Amniotic epithelial cell (primary cell): ENCODE measurements around the gene FBN1.
A peak's percentile ranks its signal among the peaks of the same experiment; 100 is the strongest.

Experiments used
- DNase-seq: peaks from one replicate; pipeline ENCODE4 v3.0.0-alpha.2; 2010; ENCODE audit warnings: low read depth

The FBN1 gene

DNA sequence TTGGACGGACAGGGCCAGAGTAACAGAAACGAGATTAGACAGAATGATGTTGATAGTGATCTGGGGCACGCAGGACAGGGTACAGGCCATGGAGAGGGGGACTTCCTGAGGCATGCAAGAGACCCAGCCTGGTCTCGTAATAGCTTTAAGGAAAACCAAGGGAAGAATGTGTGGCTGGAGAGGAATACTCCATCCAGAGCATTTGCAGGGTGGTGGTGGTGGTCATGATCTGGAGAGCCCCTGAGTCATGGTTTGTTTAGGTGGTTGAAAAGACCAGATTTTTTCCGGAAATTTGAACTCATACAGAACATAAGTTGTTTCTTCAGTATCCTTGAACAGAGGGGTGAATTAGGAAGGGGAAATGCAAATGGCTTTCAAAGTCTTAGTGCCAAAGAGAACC lies 175.8 kb downstream of the FBN1 start:
- peak; percentile 41 for DNase-seq

DNA sequence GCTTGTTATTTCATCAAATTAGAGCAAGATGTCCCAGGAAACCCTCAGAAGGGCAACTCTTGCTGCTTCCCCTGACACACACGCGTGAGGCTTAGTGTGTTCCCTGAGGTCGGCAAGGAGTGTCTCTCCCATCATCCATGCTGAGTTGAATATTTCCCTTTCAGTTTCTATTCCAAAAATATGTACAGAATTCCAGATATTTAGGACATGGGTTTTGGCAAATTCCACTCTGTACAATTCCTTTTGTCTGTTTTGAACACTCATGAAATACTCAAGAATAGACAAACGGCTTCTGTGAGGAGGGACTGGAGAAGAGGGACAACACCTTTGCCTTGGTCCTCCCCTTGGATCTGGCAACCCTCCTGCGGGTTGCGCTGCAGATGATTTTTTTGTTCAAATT lies 176.2 kb downstream of the FBN1 start:
- DNase-seq: peak; percentile 39

- no peak for DNase-seq
Measured at GRCh38 chr15:48467801-48468200, 177.7 kb downstream of the FBN1 start.

DNA sequence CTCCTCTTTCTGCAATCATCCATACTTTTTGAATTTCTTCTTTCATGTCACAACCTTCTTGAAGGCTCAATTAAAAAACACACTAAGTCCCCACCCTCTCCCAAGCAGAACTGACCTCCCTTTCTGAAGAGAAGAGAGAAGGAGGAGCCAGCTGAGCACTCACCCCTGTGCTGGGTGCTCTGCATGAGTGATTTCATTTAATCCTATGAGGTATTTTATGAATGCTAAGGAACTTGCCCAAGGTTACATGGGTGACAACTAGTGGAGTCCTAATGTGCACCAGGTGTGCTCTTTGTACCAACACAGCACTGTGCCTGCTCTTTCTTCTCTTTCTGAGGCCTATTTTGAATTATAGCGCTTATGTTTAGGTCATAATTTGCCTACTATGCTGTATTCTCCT lies 178.7 kb downstream of the FBN1 start:
- no peak for DNase-seq

GRCh38 chr15:48466079-48466478 lies 179.4 kb downstream of the FBN1 start:
- DNase-seq: no peak

DNA sequence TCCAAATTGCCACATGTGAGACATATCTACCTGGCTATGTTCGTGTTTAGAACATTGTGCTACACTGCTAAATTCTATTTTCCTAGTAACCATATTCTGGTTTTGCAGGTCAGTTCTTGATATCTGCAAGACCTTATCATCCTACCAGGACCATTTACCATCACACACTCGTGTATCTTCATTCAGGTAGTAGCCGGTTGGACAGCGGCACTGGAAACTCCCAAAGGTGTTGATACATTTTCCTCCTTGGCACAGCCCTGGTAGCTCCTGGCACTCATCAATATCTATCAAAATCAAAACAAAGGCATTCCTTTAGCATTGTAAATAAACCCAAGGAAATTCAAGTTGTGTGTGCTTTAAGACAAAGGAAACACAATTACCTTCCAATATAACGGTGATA lies 180.1 kb downstream of the FBN1 start:
- DNase-seq: no peak

DNA sequence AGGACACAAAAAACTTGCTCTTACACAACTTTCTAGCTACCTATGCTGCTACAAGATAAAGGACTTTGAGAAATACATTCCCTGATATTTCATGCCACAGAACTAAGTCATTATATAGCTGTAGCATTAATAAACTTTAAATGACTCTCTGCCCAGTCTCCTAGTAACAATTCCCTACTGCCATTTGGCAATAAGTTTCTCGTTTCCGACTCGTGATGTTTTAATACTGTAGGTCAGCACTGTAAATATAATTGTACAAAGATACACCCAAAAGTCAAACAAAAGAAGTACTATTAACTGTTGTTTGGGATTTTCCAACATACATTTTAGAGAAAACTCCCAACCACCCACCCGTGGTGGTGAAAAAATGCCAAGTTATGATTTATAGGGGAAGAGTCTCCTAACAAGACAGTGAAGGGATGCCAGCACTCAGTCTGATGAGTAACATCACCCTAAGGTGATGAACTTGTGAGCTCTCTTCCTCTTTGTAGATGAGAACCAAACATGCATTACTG lies 182.1 kb downstream of the FBN1 start:
- DNase-seq: no peak

- DNase-seq: no peak
Measured at GRCh38 chr15:48462688-48463087, 182.8 kb downstream of the FBN1 start.

DNA sequence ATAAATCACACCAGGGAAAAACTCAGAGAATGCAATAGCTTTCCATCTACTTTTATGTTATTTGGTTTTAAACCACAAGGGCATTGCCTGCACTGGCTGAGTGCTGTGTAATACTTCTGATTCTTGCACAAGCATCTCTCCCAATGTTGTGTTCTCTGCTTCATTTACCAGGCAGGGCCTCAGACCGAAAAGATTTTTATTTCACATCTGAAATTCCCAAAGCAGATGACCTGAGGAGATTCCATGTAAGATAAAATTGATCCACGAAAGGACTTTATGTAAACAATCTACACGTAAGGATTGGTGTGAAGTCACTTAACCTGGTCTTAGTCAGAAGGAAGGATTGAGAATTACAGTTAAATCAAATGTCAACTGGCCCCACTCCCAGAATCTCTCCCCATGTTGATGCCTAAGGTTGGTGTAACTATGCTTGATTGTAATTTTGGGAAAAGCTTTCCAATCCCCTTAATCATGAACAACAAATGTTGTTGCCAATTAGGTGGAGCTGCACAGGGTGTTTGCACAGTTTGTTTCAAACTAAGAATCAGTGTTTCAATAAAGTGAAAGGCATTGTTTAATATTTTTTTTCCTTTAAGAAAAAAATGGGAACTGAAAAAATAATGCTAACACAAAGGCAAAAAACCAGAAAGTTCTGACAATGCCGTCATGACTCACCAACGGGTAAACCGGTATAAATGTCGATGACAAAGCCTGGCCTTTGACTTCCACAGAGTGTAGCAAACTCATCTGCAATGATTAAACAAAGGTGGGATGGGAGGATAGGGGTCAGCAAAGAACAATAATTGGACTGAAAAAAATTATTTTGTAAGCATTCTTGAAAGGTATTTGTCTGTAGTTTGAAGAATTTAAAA lies 185.7 kb downstream of the FBN1 start:
- DNase-seq: peak; percentile 95

DNA sequence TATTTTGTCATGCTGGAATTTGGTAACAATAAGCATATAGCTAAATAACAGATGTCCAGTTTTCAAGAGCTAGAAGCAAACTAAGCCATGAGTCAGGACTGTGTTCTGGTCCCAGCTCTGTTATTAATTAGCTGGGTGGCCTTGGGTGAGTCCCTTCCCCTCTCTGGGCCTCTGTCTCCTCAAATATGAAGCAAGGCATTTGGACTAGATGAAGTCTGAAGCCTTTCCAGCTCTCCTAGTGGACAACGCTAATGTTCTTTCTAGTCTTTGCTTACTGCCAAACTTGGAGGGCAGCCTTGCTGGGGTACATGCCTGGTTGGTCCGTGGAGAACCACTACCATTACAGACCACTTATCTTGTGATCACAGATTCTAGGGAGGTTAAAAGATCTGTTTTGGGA lies 186.6 kb downstream of the FBN1 start:
- peak; percentile 33 for DNase-seq

- DNase-seq: no peak
Measured at GRCh38 chr15:48456134-48456533, 189.4 kb downstream of the FBN1 start.

DNA sequence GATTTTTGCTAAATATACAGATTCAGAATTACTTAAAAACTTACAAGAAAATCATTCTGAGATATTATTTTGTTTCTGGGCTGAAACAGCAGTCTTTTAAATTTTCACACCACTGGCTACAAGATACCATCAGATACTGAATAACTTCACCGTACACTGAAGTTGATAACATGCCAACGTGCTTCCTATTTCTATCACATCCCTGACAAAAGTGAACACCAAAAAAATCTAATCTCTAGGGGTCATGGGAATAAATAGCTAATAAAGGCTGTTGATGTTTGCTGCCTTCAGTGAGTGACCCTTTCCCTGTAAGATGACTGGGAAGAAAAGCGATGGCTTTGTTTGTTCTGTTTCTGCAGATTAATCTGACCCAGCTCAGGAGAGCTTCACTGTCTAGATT lies 193.8 kb downstream of the FBN1 start:
- no peak for DNase-seq

DNA sequence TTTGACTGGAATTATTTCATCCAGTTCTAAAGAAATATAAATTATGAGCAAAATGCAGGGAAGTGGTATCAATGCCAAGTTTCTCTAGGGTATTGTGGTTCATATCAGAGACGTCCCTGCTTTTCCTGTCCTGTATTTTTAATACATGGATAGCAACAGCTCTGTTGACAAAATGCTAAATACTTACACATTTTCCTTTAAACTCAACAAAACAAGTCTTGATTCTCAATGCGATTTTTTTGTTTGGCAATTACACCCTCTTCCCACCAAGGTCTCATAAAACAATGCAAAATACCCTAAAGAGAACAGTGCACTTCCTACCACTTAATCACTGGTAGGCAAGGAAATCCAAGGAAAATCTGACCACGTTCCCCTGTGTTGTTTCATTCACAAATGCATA lies 194.3 kb downstream of the FBN1 start:
- DNase-seq: no peak

DNA sequence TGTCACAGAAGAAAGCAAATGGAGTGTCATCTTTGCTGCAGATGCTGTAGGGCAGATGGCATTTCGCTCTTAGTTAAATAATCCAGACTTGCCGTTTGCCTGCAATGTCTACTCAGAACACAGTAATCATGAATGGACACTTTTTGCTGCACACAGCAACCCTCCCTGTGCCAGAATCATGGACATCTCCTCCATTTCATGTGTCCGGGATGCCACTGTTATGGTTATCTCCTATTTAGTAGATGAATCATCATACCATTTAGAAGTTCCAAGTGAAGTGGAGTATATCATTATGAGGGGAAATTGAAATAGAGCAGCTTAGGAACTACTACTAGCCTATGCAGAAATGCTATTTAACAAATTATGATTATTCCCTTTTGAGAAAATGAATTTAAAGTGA lies 195.8 kb downstream of the FBN1 start:
- no peak for DNase-seq

- DNase-seq: peak; percentile 37
Measured at GRCh38 chr15:48447657-48448056, 197.9 kb downstream of the FBN1 start.

DNA sequence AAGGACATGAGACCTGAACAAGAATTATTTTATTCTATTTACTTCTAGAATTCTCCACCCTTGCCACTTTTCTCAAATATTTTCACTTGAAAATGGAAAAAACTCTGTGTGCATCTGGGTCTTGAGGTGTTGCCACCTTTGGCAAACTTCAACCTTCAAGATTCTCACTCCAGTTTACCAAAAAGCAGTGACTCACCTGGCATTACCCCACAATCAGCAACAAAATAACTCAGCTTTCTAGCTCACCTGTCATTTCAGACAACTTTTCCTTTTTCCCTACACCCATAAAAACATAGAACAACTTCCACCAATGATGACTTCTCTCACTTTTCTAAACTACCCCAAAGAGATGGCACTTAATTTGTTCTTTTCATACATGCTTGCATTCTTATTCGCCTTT lies 198.5 kb downstream of the FBN1 start:
- no peak for DNase-seq

DNA sequence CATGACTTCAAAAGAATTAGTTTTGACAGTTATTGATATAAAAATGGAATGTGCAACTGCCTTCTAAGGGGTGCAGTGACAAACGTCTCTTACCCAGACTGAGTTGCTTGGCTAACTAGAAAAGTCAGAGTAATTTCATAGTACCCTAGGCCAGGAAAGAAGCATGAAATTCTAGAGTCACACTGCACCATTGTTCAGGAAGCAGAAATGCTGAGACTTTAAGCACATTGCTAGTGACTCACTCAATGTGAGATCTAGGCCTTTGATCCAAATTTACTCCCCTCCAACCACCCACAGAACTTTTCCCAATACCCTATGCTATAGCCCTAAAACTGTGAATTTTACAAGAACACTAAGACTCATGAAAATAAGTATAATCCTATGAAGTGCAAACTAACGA lies 203.5 kb downstream of the FBN1 start:
- DNase-seq: no peak

DNA sequence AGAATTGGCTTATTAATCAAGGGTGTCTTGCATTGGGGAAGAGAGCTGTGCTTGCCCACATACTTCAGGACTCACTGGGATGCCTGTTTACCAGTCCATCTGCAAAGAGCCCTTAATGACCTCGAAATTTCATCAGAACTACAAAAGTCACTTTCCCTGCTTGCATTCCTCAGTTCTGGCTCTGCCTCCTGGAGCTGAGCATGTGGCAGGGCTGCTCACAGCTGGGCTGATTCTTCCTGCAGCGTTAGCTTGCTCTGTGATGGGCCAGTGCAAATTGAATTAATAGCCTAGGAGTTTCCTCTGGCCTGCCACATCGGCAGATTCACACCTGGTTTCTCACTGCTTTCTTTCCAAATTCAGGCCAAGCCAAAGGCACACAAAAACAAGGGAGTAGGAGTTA lies 205.4 kb downstream of the FBN1 start:
- DNase-seq: peak; percentile 86

DNA sequence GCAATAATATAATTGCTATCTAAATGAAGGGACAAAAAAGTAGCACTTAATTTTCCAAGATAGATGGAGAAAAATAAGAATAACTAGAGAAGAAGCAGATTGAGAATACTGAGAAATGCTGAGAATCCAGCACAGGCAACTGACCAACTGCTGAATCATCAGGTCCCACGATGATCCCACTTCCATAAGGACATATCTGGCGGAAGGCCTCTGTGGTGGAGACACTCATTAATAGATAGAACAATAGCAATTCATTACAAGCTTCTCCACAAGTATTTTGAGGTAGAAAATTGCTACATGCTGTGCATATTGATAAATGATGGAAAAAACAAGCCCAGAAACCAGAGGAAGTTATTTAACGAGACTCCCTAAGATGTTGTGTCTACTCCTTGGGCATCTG lies 208.3 kb downstream of the FBN1 start:
- peak; percentile 75 for DNase-seq

GRCh38 chr15:48435321-48435720 lies 210.2 kb downstream of the FBN1 start:
- no peak for DNase-seq

DNA sequence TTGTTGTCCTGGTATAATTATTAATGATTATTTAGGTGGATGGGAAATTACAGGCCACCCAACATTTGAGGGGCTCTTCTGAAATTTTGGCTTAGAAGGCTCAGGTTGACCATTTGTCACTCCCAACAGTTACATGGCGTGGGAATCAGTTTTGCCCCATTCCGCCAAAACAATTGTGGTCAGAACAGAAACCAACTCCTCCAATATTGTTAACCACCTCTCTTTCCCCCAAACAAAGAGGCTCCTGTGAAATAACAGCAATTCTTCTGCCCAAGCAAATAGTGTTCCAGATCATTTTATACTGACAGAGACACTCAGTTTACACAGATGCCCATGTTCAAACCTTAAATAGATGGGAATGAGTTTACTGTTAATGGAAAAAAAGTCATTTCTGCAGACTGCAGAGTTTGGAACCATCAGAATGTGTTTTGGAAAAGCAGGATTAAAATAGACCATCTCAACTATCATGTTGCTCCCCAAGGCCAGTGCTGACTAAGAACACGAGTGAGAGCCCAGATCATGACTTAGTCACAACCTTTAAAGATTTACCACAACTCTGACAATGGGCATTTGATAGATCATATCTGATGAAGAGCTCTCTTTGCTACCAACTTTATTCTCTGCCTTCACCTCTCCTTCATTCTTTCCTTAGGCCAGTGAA lies 212.2 kb downstream of the FBN1 start:
- peak; percentile 63 for DNase-seq

DNA sequence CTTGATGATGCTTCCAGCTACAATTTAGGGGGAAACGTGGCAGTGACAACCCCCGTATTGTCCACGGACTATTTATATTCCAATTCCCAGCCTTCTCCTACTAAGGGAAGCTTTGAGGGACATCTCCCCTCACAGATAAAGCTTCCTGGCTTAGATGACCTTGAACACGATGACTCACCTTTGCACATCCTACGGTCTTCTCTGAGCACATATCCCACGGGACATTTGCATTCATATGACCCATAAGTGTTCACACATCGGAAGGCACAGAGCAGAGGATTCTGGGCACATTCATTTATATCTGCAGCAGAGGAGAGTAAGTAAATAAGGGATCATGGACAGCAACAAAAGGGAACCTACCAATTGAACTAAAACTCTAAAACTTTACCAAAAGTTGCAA lies 212.8 kb downstream of the FBN1 start:
- DNase-seq: peak; percentile 48

DNA sequence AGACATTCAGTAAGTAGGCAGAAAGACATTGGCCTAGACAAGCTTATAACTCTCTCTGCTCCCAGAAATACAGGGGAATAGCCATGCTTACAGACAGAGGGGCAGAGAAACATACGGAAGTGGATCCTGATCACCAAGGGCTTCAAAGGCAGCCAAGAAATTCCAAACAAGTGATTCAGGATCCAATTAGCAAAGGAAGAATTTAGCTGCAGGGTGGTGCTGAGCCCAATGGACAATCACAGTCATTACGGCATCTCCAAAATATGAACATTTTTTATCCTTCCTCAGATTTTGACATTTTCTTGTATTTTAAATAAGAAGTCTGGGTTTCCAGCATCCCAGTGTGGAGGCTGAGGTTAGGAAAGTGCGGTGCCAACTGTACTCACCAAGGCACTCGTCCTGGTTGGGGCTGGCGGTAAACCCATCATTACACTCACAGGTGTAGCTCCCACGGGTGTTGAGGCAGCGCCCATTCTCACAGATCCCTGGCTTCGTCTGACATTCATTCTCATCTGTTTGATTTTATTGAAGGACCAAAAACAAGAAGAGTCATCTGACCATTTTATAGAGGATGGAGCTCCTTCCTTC lies 217.5 kb downstream of the FBN1 start:
- no peak for DNase-seq
